Endothelial cell of umbilical vein (primary cell): Measurements from ENCODE around the gene KIAA1671. TPM values are rescaled to one million over a fixed set of nuclear protein-coding genes. Genes with fewer than 3 reads are reported as not detected.

Source experiments
- BruUV-seq: library from RNA; stranded (reverse); fragments of 400-500 nt; replicated peaks from 2 replicates; lab custom pipeline; 2021; lab: Mats Ljungman, UMichigan
- CTCF ChIA-PET: fragments of 300-600, 350-600 bp; sonication (Branson Sonifier 250); formaldehyde crosslinking; loops from one replicate; lab custom pipeline; 2021; ENCODE audit warnings: antibody characterized with exemption, inconsistent platforms; lab: Charles Lee
- POLR2A ChIA-PET: fragments of 300-600, 350-600 bp; sonication (Branson Sonifier 250); formaldehyde crosslinking; loops from one replicate; lab custom pipeline; 2021; ENCODE audit warnings: antibody characterized with exemption, inconsistent platforms; lab: Charles Lee
- DNase-seq: peaks from one replicate; pipeline ENCODE4 v3.0.0-alpha.2; 2011; ENCODE audit warnings: low read depth, low spot score
- FAIRE-seq: peaks from 2 replicates; lab custom pipeline; 2011; peaks lifted over from hg19 to GRCh38; lab: Jason Lieb, UNC
- H2AFZ ChIP-seq: 2 replicates; pipeline ENCODE4 v1.6.0; 2012; ENCODE audit warnings: low read depth, low read length, control low read depth, inconsistent platforms
- H3K27ac ChIP-seq: 2 replicates; pipeline ENCODE4 v1.5.1; 2011; ENCODE audit warnings: low read depth, mild to moderate bottlenecking, control low read depth, low read length, moderate library complexity; ENCODE audit not compliant: insufficient read depth
- H3K27me3 ChIP-seq, 2 experiments: 2 replicates each; pipeline versions ENCODE4 v1.6.0 to v1.6.1; 2011; ENCODE audit warnings: low read length in 2 of 2, mixed read lengths in 1 of 2; ENCODE audit not compliant: control insufficient read depth in 2 of 2, insufficient read depth in 2 of 2
- H3K36me3 ChIP-seq, 2 experiments: 2 replicates in 1 of 2; 3 replicates in 1 of 2; pipeline ENCODE4 v1.5.1; 2011; ENCODE audit warnings: low read length in 2 of 2, mild to moderate bottlenecking in 1 of 2, moderate library complexity in 1 of 2; ENCODE audit not compliant: control insufficient read depth in 2 of 2, insufficient read depth in 2 of 2; ENCODE audit errors: extremely low read depth in 1 of 2
- H3K4me1 ChIP-seq: 3 replicates; pipeline ENCODE4 v1.5.1; 2011; ENCODE audit warnings: mild to moderate bottlenecking, low read length; ENCODE audit not compliant: control insufficient read depth, insufficient read depth; ENCODE audit errors: extremely low read depth
- H3K4me2 ChIP-seq: 2 replicates; pipeline ENCODE4 v1.6.1; 2011; ENCODE audit warnings: low read length, control low read depth, mixed read lengths; ENCODE audit not compliant: insufficient read depth
- H3K4me3 ChIP-seq, 3 experiments: fragments of 200-600 bp in 1 of 3; sonication (generic), shearing (Covaris generic) in 1 of 3; replicated peaks in 1 of 3; 2 replicates each; pipeline ENCODE4 v1.5.1; 2011 to 2016; ENCODE audit warnings: control low read depth in 3 of 3, low read length in 3 of 3, mild to moderate bottlenecking in 2 of 3, inconsistent platforms in 1 of 3, low read depth in 1 of 3, moderate library complexity in 1 of 3; ENCODE audit not compliant: insufficient read depth in 1 of 3
- H3K79me2 ChIP-seq: 2 replicates; pipeline ENCODE4 v1.6.0; 2012; ENCODE audit warnings: low read length, inconsistent platforms; ENCODE audit not compliant: control insufficient read depth, insufficient read depth
- H3K9ac ChIP-seq: replicated peaks from 2 replicates; pipeline ENCODE3; 2011; ENCODE audit warnings: low read length, control low read depth; ENCODE audit not compliant: insufficient read depth; ENCODE audit errors: extremely low read depth
- H3K9me1 ChIP-seq: replicated peaks from 3 replicates; pipeline ENCODE4 v1.6.0; 2011; ENCODE audit warnings: mild to moderate bottlenecking, low read length; ENCODE audit not compliant: control insufficient read depth, insufficient read depth; ENCODE audit errors: extremely low read depth
- H3K9me3 ChIP-seq: replicated peaks from 2 replicates; pipeline ENCODE4 v1.5.1; 2012; ENCODE audit warnings: low read length, inconsistent platforms; ENCODE audit not compliant: control insufficient read depth, insufficient read depth
- H4K20me1 ChIP-seq: replicated peaks from 2 replicates; pipeline ENCODE3; 2011; ENCODE audit warnings: mild to moderate bottlenecking, low read length; ENCODE audit not compliant: control insufficient read depth, insufficient read depth; ENCODE audit errors: extremely low read depth
- CTCF ChIP-seq, 2 donors: IDR thresholded peaks; 1 replicate in 1 of 2; 2 replicates in 1 of 2; pipeline ENCODE4 v1.5.1; 2011; ENCODE audit warnings: low read length in 2 of 2, mild to moderate bottlenecking in 2 of 2, moderate library complexity in 2 of 2, control low read depth in 1 of 2, inconsistent platforms in 1 of 2, low read depth in 1 of 2; ENCODE audit not compliant: insufficient read depth in 1 of 2; ENCODE audit errors: extremely low read depth in 1 of 2
- EZH2 ChIP-seq: IDR thresholded peaks from 2 replicates; pipeline ENCODE4 v1.6.1; 2012; ENCODE audit warnings: borderline replicate concordance, low read depth, mild to moderate bottlenecking, moderate library complexity, low read length, inconsistent platforms; ENCODE audit not compliant: severe bottlenecking
- FOS ChIP-seq: IDR thresholded peaks from 2 replicates; pipeline ENCODE4 v1.6.1; 2011; ENCODE audit warnings: mild to moderate bottlenecking, low read length, moderate library complexity, borderline replicate concordance; ENCODE audit not compliant: insufficient read depth
- GATA2 ChIP-seq: IDR thresholded peaks from 2 replicates; pipeline ENCODE4 v1.7.0; 2011; ENCODE audit warnings: low read depth, mild to moderate bottlenecking, moderate library complexity, mixed read lengths, low read length; ENCODE audit not compliant: insufficient read length, insufficient read depth
- JUN ChIP-seq: IDR thresholded peaks from 2 replicates; pipeline ENCODE4 v1.6.1; 2011; ENCODE audit warnings: borderline replicate concordance, low read depth; ENCODE audit not compliant: insufficient read length, insufficient read depth
- MAX ChIP-seq: IDR thresholded peaks from 2 replicates; pipeline ENCODE4 v1.6.1; 2011; ENCODE audit not compliant: insufficient read depth, insufficient read length
- MYC ChIP-seq: IDR thresholded peaks from one replicate; pipeline ENCODE4 v1.6.1; 2011; ENCODE audit warnings: mild to moderate bottlenecking, low read depth, low read length
- POLR2A ChIP-seq: IDR thresholded peaks from 2 replicates; pipeline ENCODE4 v1.6.1; 2012; ENCODE audit warnings: low read depth, mild to moderate bottlenecking, control low read depth, low read length
- POLR2AphosphoS5 ChIP-seq: IDR thresholded peaks from 2 replicates; pipeline ENCODE4 v1.6.1; 2012; ENCODE audit warnings: low read depth, mild to moderate bottlenecking, control low read depth, low read length, moderate library complexity; ENCODE audit not compliant: insufficient read depth
- dilution Hi-C: fragments of 300-500 bp; cut with MboI; formaldehyde crosslinking; loops from one replicate; pipeline ENCODE4 v1.15.0; 2019; ENCODE audit warnings: low sequenced_read_pairs; ENCODE audit not compliant: extremely low pct_ligation_motif_present
- intact Hi-C: fragments of 100-400 bp; cut with micrococcal nuclease; formaldehyde crosslinking; loops from one replicate; pipeline ENCODE4 v1.10.0; 2022
- polyA plus RNA-seq, 4 experiments: library from polyadenylated mRNA; depleted of rRNA in 3 of 4; stranded (reverse) in 3 of 4; unstranded in 1 of 4; fragments of >200 nt; gene quantifications; 2 replicates each; pipeline versions ENCODE4 v1.2.1 to v1.2.3, GENCODE V29; 2011 to 2012; ENCODE audit warnings: missing spikeins in 1 of 4
- total RNA-seq: library from RNA; stranded (reverse); gene quantifications from 2 replicates; pipeline ENCODE4 v1.2.3, GENCODE V29; 2021

KIAA1671 gene
- total and polyA plus RNA-seq, 2 donors (not counting 3 experiments of a cell fraction or from before 2014, with no cell fraction given) = 23.1 to 85.1 TPM

DNA sequence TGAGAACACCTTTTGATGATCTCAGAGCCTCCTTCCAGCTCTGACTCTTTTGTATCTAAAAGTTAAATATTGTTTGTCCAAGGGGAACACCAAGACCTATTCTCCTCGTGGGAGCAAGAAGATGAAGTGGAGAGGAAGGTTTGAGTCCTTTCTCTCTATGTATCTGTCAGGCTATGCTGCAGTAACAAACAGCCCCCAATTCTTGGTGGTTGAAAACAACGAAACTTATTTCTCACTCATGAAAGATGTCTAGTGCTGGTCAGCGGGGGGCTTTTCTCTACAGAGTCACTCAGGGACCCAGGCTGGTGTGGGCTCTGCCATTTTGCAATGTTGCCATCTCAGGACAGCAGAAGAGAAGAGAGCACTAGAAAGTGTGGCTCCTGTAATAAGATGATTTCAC is 260.7 kb downstream of the KIAA1671 start:
- H3K27ac ChIP-seq = no peak overlapping the region
- H3K9me3 ChIP-seq = no peaks in the 10 kb centered on the region
- H3K4me2 ChIP-seq = no peak overlapping the region
- dilution Hi-C loops = no loop called here
- intact Hi-C loops = no loop called here
- DNase-seq (no peak), FAIRE-seq (no peak)
- peaks cover 0 to 3% of the 10 kb centered on the region in 2 experiments for H3K27me3 ChIP-seq
- ChIA-PET CTCF (interaction anchor here (1.2 to 3.6 kb wide), 3 partner anchors 10 to 103 kb away, joined by 3 to 20 read pairs (median 4); no protein-coding TSS in a partner anchor), POLR2A (no interaction called here)
- no peaks in the 10 kb centered on the region for H4K20me1 ChIP-seq
- no peaks in the 10 kb centered on the region for H3K79me2 ChIP-seq
- TF ChIP-seq MAX (no peak), POLR2AphosphoS5 (no peak), JUN (no peak), EZH2 (no peak), MYC (no peak), FOS (no peak), POLR2A (no peak), CTCF (IDR thresholded peaks at IDR 0.05; ENCODE audit: extremely low read depth in 1 of 2, insufficient read depth in 1 of 2, low read depth in 1 of 2, low read length in 2 of 2) (no peak), GATA2 (no peak)
- no TSS peak for BruUV-seq
- no peaks in the 10 kb centered on the region for H3K9me1 ChIP-seq
- H3K4me1 ChIP-seq = no peaks in the 10 kb centered on the region
- no peak overlapping the region for H3K4me3 ChIP-seq
- no peak overlapping the region for H3K9ac ChIP-seq
- no peak overlapping the region for H2AFZ ChIP-seq
- H3K36me3 ChIP-seq = no peaks in the 10 kb centered on the region
